T-helper 1 cell treated with Interleukin-12 subunit alpha and Interleukin-12 subunit beta and Interleukin-4 antibody, amounts not matched to agents 30 ng/mL and 1 ng/mL, for 36 hours (primary cell): ENCODE measurements around the gene IKZF3. TPM values are rescaled to one million over a fixed set of nuclear protein-coding genes. Genes with fewer than 3 reads are reported as not detected.
"Not testable (repeated sequence)": the region's sequence is repeated elsewhere in the genome, so short reads cannot be mapped to it uniquely, and the experiment has no call there.

ENCODE experiments used
- intact Hi-C: fragments of 100-400 bp; cut with micrococcal nuclease; formaldehyde crosslinking; loops from one replicate; pipeline ENCODE4 v1.15.1; 2024
- total RNA-seq: library from RNA; stranded (reverse); gene quantifications from 2 replicates; pipeline ENCODE4 v1.2.3, GENCODE V29; 2022

Gene IKZF3
- total RNA-seq, 1 donor from 2014 or later: 37.6 TPM

- intact Hi-C loops: no loop called here
Observed at GRCh38 chr17:39744075-39744835, 119.9 kb downstream of the IKZF3 start.

- intact Hi-C loops: no loop called here
Observed at GRCh38 chr17:39742856-39743436, 121.2 kb downstream of the IKZF3 start.

- intact Hi-C loops: no loop called here
Observed at GRCh38 chr17:39742126-39742855, 121.8 kb downstream of the IKZF3 start.

- intact Hi-C loops: no loop called here
Observed at GRCh38 chr17:39740357-39741111, 123.6 kb downstream of the IKZF3 start.

GRCh38 chr17:39739885-39740356, 124.2 kb downstream of the IKZF3 start:
- intact Hi-C loops: no loop called here

GRCh38 chr17:39738983-39739884, 124.9 kb downstream of the IKZF3 start:
- intact Hi-C loops: loop anchor here (1.0 kb wide), 1 partner anchor 9 kb away; the partner anchor contains the start of gene MIEN1

GRCh38 chr17:39738568-39738901, 125.6 kb downstream of the IKZF3 start:
- intact Hi-C loops: loop anchor here (1.0 kb wide), 1 partner anchor 8 kb away; the partner anchor contains the start of gene MIEN1

- intact Hi-C loops: loop anchor here (1.0 kb wide), 1 partner anchor 8 kb away; the partner anchor contains the start of gene MIEN1
Observed at GRCh38 chr17:39737760-39738567, 126.1 kb downstream of the IKZF3 start, which contains the start of gene GRB7. Gene GRB7 (plus strand): TSS chr17:39737938. CDS start chr17:39742302, 4,364 bp downstream.

- intact Hi-C loops: no loop called here
Observed at GRCh38 chr17:39737206-39737759, 126.8 kb downstream of the IKZF3 start.

GRCh38 chr17:39736319-39737165, 127.6 kb downstream of the IKZF3 start:
- intact Hi-C loops: no loop called here

- intact Hi-C loops: no loop called here
Observed at GRCh38 chr17:39735882-39736281, 128.2 kb downstream of the IKZF3 start.

- intact Hi-C loops: no loop called here
Observed at GRCh38 chr17:39732586-39732985, 131.5 kb downstream of the IKZF3 start.

- intact Hi-C loops: loop anchor here (1.0 kb wide), 11 partner anchors 8 to 366 kb away; partner anchors contain the start of genes IKZF3, LRRC3C, ORMDL3 and PGAP3
Observed at GRCh38 chr17:39730095-39730921, 133.8 kb downstream of the IKZF3 start, which contains the start of gene MIEN1. Gene MIEN1 (minus strand): TSS chr17:39730532. CDS start chr17:39730495, 37 bp downstream.

- intact Hi-C loops: no loop called here
Observed at GRCh38 chr17:39729280-39729851, 134.7 kb downstream of the IKZF3 start.

- intact Hi-C loops: no loop called here
Observed at GRCh38 chr17:39727556-39727955, 136.6 kb downstream of the IKZF3 start.

- intact Hi-C loops: no loop called here
Observed at GRCh38 chr17:39726617-39727016, 137.5 kb downstream of the IKZF3 start.

GRCh38 chr17:39725923-39726322, 138.2 kb downstream of the IKZF3 start:
- intact Hi-C loops: not testable (repeated sequence)
